Pancreas (tissue), 10 donors: ENCODE measurements around the gene ERCC3. TPM values are rescaled to one million over a fixed set of nuclear protein-coding genes. Genes with fewer than 3 reads are reported as not detected.

ENCODE experiments used
- ATAC-seq, 4 donors: fragments of 200-7000 bp; cut with Tn5 transposase; one replicate each; pipeline versions ENCODE4 v1.8.0 to v1.9.1; 2020; ENCODE audit warnings: mild to moderate bottlenecking in 4 of 4, moderate library complexity in 4 of 4
- DNase-seq, 6 donors: peaks; one replicate each; pipeline ENCODE4 v3.0.0-alpha.2; 2020
- FAIRE-seq: peaks from 2 replicates; lab custom pipeline; 2012; peaks lifted over from hg19 to GRCh38; lab: Jason Lieb, UNC
- H3K27ac ChIP-seq, 4 donors: fragments of 200-600 bp; sonication (generic); 1 replicate in 3 of 4; 2 replicates in 1 of 4; pipeline versions ENCODE4 v1.5.0 to v1.8.0; 2020
- H3K27me3 ChIP-seq, 4 donors: fragments of 200-600 bp; one replicate each; pipeline ENCODE4 v1.8.0; 2021
- H3K36me3 ChIP-seq, 3 donors: fragments of 200-600 bp; sonication (generic) in 1 of 3; one replicate each; pipeline versions ENCODE4 v1.5.0 to v1.8.0; 2020 to 2021
- H3K4me1 ChIP-seq, 3 donors: fragments of 200-600 bp; one replicate each; pipeline ENCODE4 v1.8.0; 2021
- H3K4me3 ChIP-seq, 4 donors: fragments of 200-600 bp; sonication (generic) in 2 of 4; one replicate each; pipeline versions ENCODE4 v1.5.0 to v1.8.0; 2020 to 2021
- H3K9me3 ChIP-seq, 4 donors: fragments of 200-600 bp; one replicate each; pipeline ENCODE4 v1.8.0; 2021
- CTCF ChIP-seq, 4 donors: fragments of 200-600 bp; sonication (generic) in 3 of 4; IDR thresholded peaks; one replicate each; pipeline versions ENCODE4 v1.5.0 to v1.8.0; 2021; ENCODE audit warnings: antibody characterized with exemption in 4 of 4
- WGBS, 2 donors: extraction: QIAGEN DNeasy Blood & Tissue Kit; methylation state at CpG; one replicate each; pipeline ENCODE4 v1.1.7; 2013; 5-methylcytosine and 5-hydroxymethylcytosine counted together
- intact Hi-C, 3 donors: fragments of 100-400 bp; cut with DNase I; formaldehyde crosslinking; loops; one replicate each; pipeline versions ENCODE4 v1.11.1 to v1.14.2; 2022
- polyA plus RNA-seq, 2 donors: library from polyadenylated mRNA; stranded (reverse); fragments of 200-250 nt; gene quantifications; one replicate each; pipeline ENCODE4 v1.2.3, GENCODE V29; 2013
- total RNA-seq, 6 donors: library from RNA; stranded (reverse); fragmentation: NEBNext Ultra II Directional in 4 of 6; extraction: Animal tissue kit (Norgen Biotek cat#: 25700) in 4 of 6; gene quantifications; one replicate each; pipeline versions ENCODE4 v1.2.1 to v1.2.4, GENCODE V29; 2021 to 2023
- donor health status: healthy with polysubstance abuse.
- donor health status: DM: no; HTN: no; CAD: no; lungs with moderate emphysema.
- donor health status: DM: no; HTN: no; CAD: no.
- donor health status: control.
- donor health status: control.
- donor health status: Bipolar disorder and iron deficiency.
- donor health status: DM: yes; HTN: yes; CAD: no.
- donor health status: DM: no; HTN: no; CAD: no.
- donor health status: DM: no; HTN: no; CAD: no.
- donor health status: DM: yes; HTN: yes; CAD: no.

Gene ERCC3
- total and polyA plus RNA-seq, 8 donors = 12.9 to 33.0 (median 17.3) TPM

DNA sequence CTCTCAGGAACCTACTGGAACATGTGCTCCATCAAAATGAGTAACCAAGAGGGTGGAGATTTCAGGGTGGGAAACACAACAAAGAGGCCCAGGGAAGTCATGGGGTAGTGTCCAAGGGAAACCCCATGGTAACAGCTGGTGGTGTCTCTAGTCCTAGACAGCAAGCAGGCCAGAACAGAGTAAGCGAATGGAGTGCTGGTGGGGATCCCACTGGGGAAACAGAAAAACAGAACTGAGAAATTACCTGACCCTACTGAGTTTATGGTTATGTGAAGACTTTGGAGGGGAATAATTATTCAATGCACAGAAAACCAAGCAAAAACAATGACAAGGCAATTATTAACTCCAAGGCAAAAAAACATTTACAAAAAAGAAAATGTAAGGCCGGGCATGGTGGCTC is 16.9 kb downstream of the ERCC3 start:
- no peak for DNase-seq
- Histone ChIP-seq H3K4me1 (no peaks in the 10 kb centered on the region), H3K27ac (no peak overlapping the region), H3K4me3 (no peak overlapping the region), H3K36me3 (peaks cover 0 to 45% (median 8%) of the 10 kb centered on the region in 3 donors), H3K27me3 (no peaks in the 10 kb centered on the region), H3K9me3 (no peaks in the 10 kb centered on the region)
- no peak for TF ChIP-seq CTCF (IDR thresholded peaks at IDR 0.05)
- ATAC-seq = no peak
- intact Hi-C loops = no loop called here
- no peak for FAIRE-seq
- WGBS, 2 donors = 92 to 100% methylated on average over 2 of the region's 2 CpGs

DNA sequence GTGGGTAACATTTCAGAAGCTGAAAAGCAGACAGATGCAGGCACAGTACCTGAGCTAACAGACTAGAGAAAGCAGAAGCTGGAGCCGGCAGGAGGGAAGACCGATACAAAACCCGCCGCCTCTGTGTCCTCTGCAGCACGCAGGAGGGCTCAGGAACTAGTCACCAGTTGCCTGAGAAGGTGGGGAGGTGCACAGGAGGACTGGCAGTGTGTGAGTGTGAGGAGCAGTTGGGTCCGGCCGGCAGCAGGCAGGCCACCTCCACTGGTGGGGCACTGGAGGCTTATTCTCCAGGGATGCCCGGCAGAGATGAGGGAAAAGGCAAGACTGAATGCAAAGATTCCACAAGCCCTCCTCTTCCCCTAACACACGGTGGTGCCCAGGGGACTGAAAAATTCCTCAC is 18.2 kb downstream of the ERCC3 start:
- no peak for FAIRE-seq
- Histone ChIP-seq H3K27me3 (no peaks in the 10 kb centered on the region), H3K36me3 (peaks cover 0 to 54% (median 12%) of the 10 kb centered on the region in 3 donors), H3K4me1 (no peaks in the 10 kb centered on the region), H3K4me3 (no peak overlapping the region), H3K27ac (no peak overlapping the region), H3K9me3 (no peaks in the 10 kb centered on the region)
- WGBS, 2 donors = 88 to 90% methylated on average over 9 of the region's 9 CpGs
- TF ChIP-seq CTCF (IDR thresholded peaks at IDR 0.05) = no peak
- no peak for DNase-seq
- no peak for ATAC-seq
- intact Hi-C loops = no loop called here

GRCh38 chr2:127275356-127275755 is 18.6 kb downstream of the ERCC3 start:
- H3K27me3 ChIP-seq = no peaks in the 10 kb centered on the region
- FAIRE-seq (no peak), DNase-seq (no peak), ATAC-seq (no peak)
- 86 to 91% methylated on average over 3 of the region's 3 CpGs for WGBS, 2 donors
- no peak for TF ChIP-seq CTCF (IDR thresholded peaks at IDR 0.05)
- H3K27ac ChIP-seq = no peak overlapping the region
- H3K4me1 ChIP-seq = no peaks in the 10 kb centered on the region
- peaks cover 0 to 59% (median 16%) of the 10 kb centered on the region in 3 donors for H3K36me3 ChIP-seq
- intact Hi-C loops = no loop called here
- H3K9me3 ChIP-seq = no peaks in the 10 kb centered on the region
- H3K4me3 ChIP-seq = no peak overlapping the region

- H3K36me3 ChIP-seq = peaks cover 0 to 55% (median 16%) of the 10 kb centered on the region in 3 donors
- no peak overlapping the region for H3K4me3 ChIP-seq
- DNase-seq (no peak), FAIRE-seq (no peak), ATAC-seq (no peak)
- no peak for TF ChIP-seq CTCF (IDR thresholded peaks at IDR 0.05)
- intact Hi-C loops = no loop called here
- H3K27ac ChIP-seq = no peak overlapping the region
- WGBS, 2 donors = 96% methylated on average over 5 of the region's 5 CpGs
- no peaks in the 10 kb centered on the region for H3K27me3 ChIP-seq
- H3K4me1 ChIP-seq = no peaks in the 10 kb centered on the region
- no peaks in the 10 kb centered on the region for H3K9me3 ChIP-seq
Measured at GRCh38 chr2:127270663-127271062, 23.3 kb downstream of the ERCC3 start.

GRCh38 chr2:127261804-127262406 is 32.0 kb downstream of the ERCC3 start:
- Histone ChIP-seq H3K27ac (no peak overlapping the region), H3K4me3 (no peak overlapping the region), H3K4me1 (no peaks in the 10 kb centered on the region), H3K36me3 (peaks cover 3 to 38% (median 18%) of the 10 kb centered on the region in 3 donors), H3K9me3 (no peaks in the 10 kb centered on the region), H3K27me3 (no peaks in the 10 kb centered on the region)
- FAIRE-seq (no peak), DNase-seq (no peak), ATAC-seq (no peak)
- 94 to 98% methylated on average over 8 of the region's 8 CpGs for WGBS, 2 donors
- intact Hi-C loops = no loop called here
- TF ChIP-seq CTCF (IDR thresholded peaks at IDR 0.05) = no peak
